Measurements from ENCODE around the gene TRIM22.
A peak's percentile ranks its signal among the peaks of the same experiment; 100 is the strongest.
"Not testable (repeated sequence)": the region's sequence is repeated elsewhere in the genome, so short reads cannot be mapped to it uniquely, and the experiment has no call there.

TRIM22 gene, protein sequence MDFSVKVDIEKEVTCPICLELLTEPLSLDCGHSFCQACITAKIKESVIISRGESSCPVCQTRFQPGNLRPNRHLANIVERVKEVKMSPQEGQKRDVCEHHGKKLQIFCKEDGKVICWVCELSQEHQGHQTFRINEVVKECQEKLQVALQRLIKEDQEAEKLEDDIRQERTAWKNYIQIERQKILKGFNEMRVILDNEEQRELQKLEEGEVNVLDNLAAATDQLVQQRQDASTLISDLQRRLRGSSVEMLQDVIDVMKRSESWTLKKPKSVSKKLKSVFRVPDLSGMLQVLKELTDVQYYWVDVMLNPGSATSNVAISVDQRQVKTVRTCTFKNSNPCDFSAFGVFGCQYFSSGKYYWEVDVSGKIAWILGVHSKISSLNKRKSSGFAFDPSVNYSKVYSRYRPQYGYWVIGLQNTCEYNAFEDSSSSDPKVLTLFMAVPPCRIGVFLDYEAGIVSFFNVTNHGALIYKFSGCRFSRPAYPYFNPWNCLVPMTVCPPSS

DNA sequence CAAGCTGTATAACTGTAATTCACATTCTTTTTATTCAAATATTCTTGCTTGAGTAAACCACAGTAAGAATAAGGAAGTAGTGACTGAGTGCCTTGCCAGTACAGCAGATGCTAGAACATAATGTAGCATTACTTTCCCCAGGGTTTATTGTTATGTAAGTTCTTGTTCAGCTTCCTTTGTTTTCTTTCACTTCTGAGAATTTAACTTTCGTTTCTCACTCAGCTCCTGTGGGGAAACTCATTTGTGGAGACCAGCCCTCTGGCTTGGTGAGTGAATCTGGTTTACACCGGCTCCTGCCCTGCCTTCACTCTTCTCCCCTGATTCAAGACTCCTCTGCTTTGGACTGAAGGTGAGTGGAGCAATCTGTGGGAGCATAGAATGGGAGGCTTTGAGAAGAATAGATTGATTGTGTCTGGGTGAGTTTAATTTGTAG is at the start of gene TRIM22:
Gene TRIM22, plus strand, starts transcription at position 240 of the 433 bp plus-strand sequence. CDS start 6,443 bp downstream, outside the sequence.
- DNase-seq = no peak

DNA sequence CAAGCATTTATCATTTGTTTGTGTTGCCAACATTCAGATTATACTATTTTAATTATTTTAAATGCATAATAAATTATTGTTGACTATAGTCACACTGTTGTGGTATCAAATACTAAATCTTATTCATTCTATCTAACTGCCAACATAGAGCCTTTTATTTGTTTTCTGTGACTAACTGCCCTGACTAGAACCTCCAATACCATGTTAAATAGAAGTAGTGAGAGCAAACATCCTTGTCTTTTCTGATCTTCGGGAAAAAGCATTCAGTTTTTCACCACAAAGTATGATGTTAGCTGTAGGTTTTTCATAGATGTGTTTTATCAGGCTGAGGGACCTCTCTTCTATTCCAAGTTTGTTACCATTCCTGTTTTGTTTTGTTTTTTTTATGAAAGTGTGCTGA is 49.6 kb upstream of the TRIM22 start:
- DNase-seq = no peak

DNA sequence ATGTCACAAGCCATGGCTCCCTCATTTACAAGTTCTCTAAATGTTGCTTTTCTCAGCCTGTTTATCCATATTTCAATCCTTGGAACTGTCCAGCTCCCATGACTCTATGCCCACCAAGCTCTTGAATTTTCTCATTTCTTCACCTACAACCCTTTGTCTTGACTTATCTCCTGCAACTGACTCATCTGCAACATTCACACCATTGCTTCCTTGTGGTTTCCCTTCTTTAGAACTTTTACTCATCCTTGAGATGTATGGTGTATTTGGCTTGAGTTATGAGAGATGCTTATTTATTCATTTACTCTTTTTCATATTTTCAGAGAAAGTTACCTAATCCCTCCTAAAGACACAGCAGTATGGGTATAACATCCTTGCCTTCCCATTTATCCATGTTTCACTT is 46.0 kb upstream of the TRIM22 start:
- DNase-seq = no peak

DNA sequence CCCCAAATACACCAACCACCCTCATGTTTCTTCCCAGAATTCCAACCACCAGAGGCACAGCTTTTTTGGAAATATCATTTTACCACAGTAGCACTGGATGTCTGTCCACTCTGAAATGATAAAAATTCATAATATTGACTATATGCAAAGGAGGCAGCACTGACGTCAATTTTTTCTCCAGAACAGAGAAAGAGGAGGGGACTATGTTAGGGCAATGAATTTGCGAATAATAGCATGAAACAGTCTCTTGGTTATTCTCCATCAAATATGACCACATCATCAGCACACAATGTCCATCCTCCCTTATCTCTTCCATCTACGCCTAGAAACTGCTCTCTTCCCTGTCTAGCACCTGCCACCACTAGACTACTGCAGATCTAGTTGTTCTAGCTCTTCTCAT is 43.5 kb upstream of the TRIM22 start:
- DNase-seq = no peak

DNA sequence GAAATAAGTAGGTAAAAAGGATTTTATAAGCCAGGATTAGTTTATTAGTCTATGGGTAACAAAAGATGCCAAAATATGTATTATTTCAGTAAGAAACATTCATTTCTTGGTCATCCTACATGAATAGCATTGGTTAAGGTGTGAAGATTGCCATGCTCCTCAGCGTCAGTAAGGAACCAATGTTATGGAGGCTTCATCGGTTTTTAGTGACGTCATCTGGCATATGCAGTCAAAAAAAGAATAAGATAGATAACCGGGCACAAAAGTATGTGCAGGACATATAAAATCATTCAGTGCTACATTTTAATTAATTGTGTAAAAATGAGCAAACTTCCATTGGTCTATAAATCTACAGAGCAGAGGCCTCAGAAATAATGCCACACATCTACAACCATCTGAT is 34.1 kb upstream of the TRIM22 start:
- DNase-seq = no peak

DNA sequence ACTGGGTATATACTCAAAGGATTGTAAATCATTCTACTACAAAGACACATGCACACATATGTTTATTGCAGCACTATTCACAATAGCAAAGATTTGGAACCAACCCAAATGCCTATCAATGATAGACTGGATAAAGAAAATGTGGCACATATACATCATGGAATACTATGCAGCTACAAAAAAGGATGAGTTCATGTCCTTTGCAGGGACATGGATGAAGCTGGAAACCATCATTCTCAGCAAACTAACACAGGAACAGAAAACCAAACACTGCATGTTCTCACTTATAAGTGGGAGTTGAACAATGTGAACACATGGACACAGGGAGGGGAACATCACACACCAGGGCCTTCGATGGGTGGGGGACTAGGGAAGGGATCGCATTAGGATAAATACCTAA is 32.6 kb upstream of the TRIM22 start:
- DNase-seq = not testable (repeated sequence)

DNA sequence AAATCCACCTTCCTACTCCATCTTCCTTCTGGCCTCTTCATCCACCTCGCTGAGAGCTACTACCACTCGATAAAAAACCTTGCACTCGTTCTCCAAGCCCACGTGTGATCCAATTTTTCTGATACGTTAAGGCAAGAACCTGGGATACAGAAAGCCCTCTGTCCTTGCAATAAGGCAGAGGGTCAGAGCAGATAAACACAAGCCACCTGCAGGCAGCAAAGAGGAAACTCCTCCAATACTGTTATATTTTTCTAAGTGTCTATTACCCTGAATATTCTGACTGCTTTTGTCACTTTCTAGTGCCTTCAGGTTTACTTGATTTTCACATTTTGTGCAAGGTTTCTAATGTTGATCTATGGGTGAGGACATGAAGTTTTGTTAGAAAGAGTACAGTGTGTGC is 31.3 kb upstream of the TRIM22 start:
- DNase-seq = no peak

DNA sequence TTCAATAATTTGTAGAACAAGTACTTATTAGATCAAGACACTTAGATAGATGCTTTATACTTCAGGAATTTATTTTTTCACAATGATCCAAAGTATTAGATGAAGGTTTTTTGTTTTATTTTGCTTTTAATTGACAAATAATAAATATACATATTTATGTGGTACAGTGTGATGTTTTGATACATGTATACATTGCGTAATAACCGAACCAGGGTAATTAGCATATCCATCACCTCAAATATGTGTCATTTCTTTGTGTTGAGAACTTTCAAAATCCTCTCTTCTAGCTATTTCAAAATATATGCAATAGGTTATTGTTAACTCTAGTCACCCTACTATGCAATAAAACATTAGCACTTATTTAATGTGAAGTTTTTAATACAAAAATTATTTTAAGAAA is 26.1 kb upstream of the TRIM22 start:
- DNase-seq = no peak

DNA sequence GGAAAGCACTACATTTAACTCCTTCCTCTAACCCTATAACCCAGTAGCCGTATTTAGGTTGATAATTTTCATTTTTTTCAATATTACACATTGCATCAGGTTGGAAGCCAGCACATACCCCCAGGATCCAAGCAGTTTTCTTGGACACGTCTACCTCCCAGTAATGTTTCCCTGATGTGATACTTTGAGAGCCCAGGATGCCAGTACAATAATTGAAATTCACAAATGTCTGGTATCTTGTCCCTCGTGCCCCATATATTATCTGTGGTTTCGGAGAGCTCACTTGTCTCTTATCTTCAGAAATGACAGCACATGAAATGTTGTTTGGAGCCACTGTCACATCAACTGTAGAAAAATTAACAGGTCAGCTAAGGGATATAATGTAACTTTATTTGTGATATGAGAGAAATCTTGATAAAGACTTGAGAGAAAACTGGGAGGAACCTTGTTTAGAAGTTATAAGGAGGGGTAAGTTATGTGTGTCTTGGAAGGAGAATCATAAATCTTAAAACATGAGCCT is 24.5 kb upstream of the TRIM22 start:
- DNase-seq = no peak

DNA sequence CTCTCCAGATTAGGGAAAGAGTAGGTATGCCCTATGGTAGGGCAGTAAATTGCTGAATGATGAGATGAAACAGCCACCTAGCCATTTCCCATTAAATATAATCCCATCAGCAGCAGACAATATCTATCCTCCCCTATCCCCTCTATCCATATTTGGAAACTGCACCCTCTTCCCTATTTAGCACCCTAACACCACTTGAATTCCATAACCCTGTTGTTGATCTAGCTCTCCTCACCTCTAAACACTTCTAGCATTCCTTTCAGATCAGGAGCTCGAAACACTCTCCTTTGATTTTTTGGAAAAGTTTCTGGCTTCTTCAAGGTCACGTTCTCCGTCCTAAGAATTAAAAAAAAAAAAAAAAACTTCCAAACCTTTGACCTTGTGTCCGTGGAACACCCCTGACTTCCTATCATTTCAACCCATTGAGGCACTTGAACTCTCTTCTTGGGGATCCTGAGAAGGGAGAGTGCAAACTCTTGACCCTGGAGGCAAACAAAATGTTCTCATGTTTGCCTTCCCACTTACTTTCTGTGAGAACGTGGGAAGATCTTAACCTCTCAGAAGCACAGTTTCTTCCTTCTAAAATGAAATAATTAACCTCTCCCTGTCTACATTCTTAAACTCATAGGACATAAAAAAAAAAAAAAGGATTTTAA is 23.7 kb upstream of the TRIM22 start:
- no peak for DNase-seq

DNA sequence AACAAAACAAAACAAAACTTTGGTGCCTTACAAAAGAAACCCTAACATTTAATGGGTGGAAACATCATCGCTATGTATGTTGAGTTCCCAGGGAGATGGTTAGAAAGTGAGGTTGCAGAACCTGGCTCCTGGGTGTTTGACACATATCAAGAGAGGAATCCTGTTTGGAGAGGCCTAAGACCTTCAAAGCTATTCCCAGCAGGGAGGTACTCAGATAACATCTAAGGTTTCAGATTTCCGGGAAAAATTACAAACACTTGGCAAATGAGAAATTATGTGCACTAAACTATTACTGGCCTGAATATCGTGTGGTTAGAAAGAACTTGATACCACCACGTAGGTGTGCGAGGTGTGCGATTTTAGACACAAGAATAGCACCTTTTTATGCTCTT is 23.2 kb upstream of the TRIM22 start:
- peak; percentile 14 for DNase-seq

DNA sequence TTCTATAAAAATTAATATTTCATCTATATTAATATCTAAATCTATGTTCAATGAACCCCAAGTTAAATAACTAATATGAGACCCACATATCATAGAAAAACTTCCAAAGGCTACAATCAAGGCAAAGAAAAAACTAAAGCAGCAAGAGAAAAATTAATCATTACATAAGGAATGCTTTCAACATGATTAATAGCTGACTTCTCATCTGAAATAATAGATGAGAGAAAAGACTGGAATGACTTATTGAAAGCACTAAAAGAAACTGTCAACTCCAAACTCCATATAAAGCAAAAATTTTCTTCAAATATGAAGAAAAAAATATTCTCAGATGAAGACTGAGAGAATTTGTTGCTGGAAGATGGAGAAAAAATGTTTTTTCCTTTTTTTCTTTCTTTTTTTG is 17.8 kb upstream of the TRIM22 start:
- no peak for DNase-seq

DNA sequence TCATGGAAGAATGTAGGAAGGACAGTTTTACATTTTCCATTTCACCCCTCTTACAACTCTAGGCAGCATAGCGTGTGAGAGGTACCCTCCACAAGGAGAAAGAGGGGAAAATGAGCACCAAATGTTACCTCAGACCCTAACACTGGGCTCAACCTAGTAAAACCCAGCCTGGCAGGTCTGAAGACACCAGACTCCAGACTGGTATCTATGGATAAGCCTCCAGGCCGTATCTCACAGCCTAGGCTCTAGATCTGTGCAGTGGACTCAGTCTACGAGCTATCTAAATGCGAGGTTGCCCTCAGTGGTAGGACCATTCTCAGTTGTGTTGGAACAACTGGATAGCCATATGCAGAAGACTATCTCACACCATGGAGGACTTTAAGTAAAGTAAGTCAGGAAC is 15.2 kb upstream of the TRIM22 start:
- no peak for DNase-seq

DNA sequence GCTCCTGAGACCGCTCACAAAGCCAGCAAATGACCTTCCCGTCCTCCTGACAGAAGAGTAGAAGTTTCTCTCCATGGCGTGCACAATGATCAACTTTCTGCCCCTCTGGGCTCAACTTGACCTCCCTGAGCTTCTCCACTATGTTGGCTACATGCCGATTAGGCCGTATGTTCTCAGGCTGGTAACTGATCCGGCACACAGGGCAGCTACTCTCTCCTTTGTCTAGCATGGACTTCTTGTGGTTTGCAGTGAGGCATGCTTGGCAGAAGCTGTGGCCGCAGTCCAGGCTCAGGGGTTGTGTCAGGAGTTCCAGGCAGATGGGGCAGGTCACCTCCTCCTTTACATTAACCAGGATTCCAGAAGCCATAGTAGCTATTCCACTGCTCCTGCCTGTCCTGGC is 9.8 kb upstream of the TRIM22 start:
- DNase-seq = no peak

DNA sequence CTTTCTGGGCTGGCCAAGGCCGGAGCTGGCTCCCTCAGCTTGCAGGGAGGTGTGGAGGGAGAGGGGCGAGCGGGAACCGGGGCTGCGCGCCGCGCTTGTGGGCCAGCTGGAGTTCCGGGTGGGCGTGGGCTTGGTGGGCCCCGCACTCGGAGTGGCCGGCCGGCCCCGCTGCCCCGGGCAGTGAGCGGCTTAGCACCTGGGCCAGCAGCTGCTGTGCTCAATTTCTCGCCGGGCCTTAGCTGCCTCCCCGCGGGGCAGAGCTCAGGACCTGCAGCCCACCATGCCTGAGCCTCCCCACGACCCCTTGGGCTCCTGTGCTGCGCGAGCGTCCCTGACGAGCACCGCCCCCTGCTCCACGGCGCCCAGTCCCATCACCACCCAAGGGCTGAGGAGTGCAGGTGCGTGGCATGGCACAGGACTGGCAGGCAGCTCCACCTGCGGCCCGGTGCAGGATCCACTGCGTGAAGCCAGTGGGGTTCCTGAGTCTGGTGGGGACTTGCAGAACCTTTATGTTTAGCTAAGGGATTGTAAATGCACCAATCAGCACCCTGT is 6.6 kb upstream of the TRIM22 start:
- DNase-seq = not testable (repeated sequence)

DNA sequence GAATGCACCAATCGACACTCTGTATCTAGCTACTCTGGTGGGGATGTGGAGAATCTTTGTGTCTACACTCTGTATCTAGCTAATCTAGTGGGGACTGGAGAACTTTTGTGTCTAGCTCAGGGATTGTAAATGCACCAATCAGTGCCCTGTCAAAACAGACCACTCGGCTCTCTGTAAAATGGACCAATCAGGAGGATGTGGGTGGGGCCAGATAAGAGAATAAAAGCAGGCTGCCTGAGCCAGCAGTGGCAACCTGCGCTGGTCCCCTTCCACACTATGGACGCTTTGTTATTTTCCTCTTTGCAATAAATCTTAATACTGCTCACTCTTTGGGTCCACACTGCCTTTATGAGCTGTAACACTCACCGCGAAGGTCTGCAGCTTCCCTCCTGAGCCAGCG is 6.0 kb upstream of the TRIM22 start:
- not testable (repeated sequence) for DNase-seq

DNA sequence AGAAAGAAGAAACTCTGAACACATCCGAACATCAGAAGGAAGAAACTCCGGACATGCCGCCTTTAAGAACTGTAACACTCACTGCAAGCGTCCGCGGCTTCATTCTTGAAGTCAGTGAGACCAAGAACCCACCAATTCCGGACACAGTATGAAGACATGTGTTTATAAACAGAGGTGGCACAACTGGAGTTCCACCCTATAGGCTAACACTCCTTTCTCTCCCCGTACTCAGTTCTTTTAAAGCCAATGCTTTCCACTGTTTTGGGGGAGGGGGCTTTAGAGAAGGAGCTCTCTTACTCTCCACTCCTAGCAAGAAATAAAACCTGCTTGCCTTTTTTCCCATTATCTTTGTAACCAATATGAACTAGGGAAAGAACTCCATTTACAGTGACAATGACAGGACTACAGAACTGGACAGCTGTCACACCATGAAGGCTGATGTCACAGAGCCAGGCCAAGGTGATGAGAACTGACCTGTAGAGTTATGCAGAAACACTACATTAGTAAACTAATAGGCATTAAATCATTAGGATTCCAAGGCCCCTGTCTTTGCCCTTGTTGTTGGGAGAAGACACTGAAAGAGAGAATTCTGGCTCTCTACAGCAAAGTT is 5.4 kb upstream of the TRIM22 start:
- DNase-seq = no peak

DNA sequence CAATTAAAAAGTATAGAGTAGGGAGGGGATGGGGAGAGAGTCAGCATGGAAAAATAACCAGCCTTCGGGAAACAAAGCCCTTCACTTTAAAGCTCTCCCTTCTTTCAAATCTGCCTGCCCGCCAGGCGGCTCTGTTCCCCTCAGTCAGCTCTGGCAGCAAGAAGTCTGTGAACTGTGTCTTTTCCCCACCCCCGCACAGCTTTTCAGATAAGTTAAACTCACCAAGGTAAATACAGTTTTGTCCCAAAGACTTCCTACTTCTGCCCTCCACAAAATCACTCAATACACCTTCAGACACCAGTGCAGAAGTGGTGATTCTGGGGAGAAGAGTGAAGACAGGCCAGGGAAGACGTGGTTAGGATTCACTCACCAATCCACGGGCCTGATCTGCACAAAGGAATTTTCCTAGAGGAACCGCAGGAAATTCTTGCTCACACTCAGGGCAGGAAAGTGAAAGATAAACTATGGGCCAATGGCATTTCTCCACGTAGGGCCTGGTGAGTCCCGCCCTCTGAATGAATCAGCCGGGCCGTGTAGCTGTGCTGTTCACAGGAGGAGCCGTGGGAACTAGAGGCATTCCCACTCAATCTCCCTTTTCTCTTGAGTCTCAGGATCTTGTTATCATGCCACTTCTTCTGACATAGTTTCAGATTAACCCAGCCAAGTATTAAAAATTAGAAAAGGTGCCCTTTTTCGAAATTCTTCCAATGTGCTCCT is 4.8 kb upstream of the TRIM22 start, which contains the start of gene TRIM5:
Gene TRIM5, minus strand, starts transcription at position 429 of the 717 bp plus-strand sequence. CDS start 4,897 bp downstream, outside the sequence.
- no peak for DNase-seq

DNA sequence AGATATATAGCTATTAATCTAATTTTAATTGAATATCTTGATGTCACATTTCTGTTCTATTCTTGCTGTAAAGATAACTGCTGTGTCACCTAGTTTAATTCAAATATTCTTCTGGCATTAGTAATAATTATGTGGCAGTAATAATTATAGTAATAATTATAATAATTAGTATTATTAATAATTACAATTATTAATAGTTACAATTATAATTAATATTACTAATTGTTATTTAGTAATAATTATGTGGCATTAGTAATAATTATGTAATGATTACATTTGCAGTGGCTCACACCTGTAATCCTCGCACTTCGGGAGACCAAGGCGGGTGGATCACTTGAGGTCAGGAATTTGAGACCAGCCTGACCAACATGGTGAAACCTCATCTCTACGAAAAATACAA is 3.2 kb upstream of the TRIM22 start:
- DNase-seq = no peak

DNA sequence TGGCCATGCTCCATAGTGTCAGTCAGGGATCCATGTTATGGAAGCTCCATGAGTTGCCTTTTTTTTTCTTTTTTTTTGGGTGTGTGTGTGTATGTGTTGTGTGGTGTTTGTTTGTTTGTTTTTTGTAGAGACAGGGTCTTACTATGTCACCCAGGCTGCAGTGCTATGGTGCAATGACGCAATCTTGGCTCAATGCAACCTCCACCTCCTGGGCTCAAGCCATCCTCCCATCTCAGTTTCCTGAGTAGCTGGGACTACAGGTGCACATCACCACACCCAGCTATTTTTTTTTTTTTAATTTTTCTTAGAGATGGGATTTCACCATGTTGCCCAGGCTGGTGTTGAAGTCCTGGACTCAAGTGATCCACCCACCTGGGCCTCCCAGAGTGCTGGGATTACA is 1.1 kb upstream of the TRIM22 start:
- no peak for DNase-seq

DNA sequence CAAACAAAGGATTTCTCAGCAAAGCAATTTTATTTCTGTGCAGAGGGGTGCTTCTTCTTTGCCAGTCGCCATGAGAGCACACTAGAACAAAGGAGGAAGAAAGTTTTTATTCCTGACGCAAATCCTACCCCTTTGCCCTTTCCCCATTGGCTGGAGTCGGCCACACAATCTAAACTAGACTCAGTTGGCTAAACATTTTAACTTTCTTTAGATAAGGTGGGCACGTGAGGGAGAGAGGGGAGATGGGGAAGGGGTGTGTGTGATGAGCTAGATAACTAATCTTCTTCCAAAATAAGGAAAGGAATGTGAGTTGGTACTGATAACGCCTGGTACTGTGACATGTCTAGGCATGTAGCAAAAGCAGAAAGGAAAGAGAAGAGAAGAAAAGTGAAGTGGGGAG is 626 bp downstream of the TRIM22 start:
- no peak for DNase-seq

DNA sequence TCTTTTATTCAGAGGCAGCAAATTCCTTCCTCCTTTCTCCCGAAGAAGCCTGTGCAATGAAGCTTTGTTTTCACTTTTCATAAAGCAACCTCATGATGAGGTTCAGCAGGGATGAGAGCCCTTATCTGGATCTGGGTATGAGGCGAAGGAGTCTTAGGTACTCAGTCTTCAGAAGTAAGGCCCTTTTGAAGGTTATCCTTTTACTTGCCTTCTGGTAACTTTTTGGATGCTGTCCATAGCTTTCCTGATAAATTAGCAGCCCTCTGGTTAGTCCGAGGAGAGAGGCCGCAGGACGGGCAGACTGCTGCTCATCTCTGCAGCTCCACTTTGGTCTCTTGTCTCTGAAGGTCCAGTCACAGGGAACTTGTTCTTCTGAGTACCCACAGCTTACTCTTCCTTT is 1.1 kb downstream of the TRIM22 start:
- no peak for DNase-seq
